ENCODE results near the gene C12orf42. TPM values are rescaled to one million over a fixed set of nuclear protein-coding genes. Genes with fewer than 3 reads are reported as not detected.

Gene C12orf42
- total and polyA plus RNA-seq, 10 of the 15 experiments (the other 5 are each of a cell fraction or from before 2014, with no cell fraction given), result 1.4 to 7.0 (median 2.4) TPM

DNA sequence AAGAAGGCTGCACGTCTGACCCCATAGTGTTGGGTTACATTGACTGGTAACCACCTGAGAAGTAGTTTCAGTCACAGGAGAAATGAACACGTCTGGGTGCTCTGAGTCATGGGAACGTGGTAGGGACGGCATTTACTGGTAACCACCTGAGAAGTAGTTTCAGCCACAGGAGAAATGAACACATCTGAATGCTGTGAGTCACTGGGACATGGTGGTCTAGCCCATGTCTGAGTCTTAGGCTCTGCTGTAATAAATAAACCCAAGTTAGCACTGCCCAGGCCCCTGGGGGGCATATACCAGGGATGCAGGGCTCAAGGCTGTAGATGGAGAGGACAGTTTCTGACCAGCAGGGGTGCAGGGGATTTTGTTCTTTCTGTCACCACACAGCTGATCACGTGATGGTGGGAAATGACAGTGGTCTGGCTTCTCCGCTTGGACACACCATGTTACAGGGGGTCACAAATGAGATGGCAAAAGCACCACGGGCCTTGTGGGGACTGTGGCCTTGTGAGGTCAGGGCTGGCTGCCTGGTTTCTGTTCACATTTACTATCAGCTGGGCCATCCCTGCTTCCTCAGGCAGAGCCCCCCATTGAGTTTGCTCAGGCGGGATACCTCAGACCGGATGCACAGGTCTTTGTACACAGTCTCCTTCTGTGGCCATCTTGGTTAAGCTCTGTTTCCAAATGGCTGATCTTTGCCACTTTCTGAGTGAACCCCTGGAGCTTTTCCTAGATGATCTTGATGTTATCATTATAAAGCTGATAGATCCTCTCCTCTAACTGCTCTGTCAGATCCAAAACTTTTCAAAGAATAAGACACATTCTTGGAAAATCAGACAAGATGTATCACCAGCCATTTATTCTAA is 9.8 kb upstream of the C12orf42 start (continued):
- no peak for TF ChIP-seq KDM1A (IDR thresholded peaks at IDR 0.05; ENCODE audit: borderline replicate concordance)
- TF ChIP-seq, protein P1, sequence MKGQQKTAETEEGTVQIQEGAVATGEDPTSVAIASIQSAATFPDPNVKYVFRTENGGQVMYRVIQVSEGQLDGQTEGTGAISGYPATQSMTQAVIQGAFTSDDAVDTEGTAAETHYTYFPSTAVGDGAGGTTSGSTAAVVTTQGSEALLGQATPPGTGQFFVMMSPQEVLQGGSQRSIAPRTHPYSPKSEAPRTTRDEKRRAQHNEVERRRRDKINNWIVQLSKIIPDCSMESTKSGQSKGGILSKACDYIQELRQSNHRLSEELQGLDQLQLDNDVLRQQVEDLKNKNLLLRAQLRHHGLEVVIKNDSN (IDR thresholded peaks at IDR 0.05; ENCODE audit: borderline replicate concordance, extremely low read length, insufficient read depth, low read depth, low read length), result peak; percentile 83
- TF ChIP-seq TAF1 (IDR thresholded peaks at IDR 0.05; ENCODE audit: borderline replicate concordance, low read depth, low read length), result no peak
- TF ChIP-seq PRDM15 (CRISPR knock-in tag; IDR thresholded peaks at IDR 0.05), result peak; percentile 57; the same call in 1 of the 2 replicates
- peak; percentile 94 for TF ChIP-seq CREM (IDR thresholded peaks at IDR 0.05; ENCODE audit: low read depth)
- TF ChIP-seq GATAD2B (conservative IDR thresholded peaks at IDR 0.05; ENCODE audit: low read depth), result peak; percentile 98
- peak; percentile 77 for TF ChIP-seq SP1 (IDR thresholded peaks at IDR 0.05; ENCODE audit: low read depth, low read length)
- no peak for TF ChIP-seq BRCA1 (IDR thresholded peaks at IDR 0.05; ENCODE audit: low read depth, low read length)
- TF ChIP-seq MEF2B (IDR thresholded peaks at IDR 0.05; ENCODE audit: partially characterized antibody, poor library complexity, severe bottlenecking), result peak; percentile 97
- TF ChIP-seq CHD2 (IDR thresholded peaks at IDR 0.05; ENCODE audit: borderline replicate concordance, low read depth, low read length), result peak; percentile 81; the same call in 1 of the 2 replicates
- peak; percentile 45; the same call in 1 of the 2 replicates for TF ChIP-seq PKNOX1 (IDR thresholded peaks at IDR 0.05)
- TF ChIP-seq DPF2 (IDR thresholded peaks at IDR 0.05), result peak; percentile 99
- no peak for TF ChIP-seq RFX5 (IDR thresholded peaks at IDR 0.05; ENCODE audit: low read depth, low read length)
- TF ChIP-seq, protein P2, sequence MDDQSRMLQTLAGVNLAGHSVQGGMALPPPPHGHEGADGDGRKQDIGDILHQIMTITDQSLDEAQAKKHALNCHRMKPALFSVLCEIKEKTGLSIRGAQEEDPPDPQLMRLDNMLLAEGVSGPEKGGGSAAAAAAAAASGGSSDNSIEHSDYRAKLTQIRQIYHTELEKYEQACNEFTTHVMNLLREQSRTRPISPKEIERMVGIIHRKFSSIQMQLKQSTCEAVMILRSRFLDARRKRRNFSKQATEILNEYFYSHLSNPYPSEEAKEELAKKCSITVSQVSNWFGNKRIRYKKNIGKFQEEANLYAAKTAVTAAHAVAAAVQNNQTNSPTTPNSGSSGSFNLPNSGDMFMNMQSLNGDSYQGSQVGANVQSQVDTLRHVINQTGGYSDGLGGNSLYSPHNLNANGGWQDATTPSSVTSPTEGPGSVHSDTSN (IDR thresholded peaks at IDR 0.05; ENCODE audit: insufficient replicate concordance, low read depth, low read length), result no peak
- TF ChIP-seq, protein P3, sequence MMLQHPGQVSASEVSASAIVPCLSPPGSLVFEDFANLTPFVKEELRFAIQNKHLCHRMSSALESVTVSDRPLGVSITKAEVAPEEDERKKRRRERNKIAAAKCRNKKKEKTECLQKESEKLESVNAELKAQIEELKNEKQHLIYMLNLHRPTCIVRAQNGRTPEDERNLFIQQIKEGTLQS (IDR thresholded peaks at IDR 0.05; ENCODE audit: borderline replicate concordance, extremely low read depth, low read depth, low read length), result no peak
- peak; percentile 93 for TF ChIP-seq TCF12 (IDR thresholded peaks at IDR 0.05; ENCODE audit: low read depth, low read length)
- TF ChIP-seq TCF7 (IDR thresholded peaks at IDR 0.05; ENCODE audit: borderline replicate concordance), result peak; percentile 40; the same call in 1 of the 2 replicates
- peak; percentile 84; the same call in 1 of the 2 replicates for TF ChIP-seq ZNF207 (IDR thresholded peaks at IDR 0.05; ENCODE audit: borderline replicate concordance)
- no peak for TF ChIP-seq EZH2 (IDR thresholded peaks at IDR 0.05; ENCODE audit: borderline replicate concordance, control insufficient read depth, low read depth, low read length)
- TF ChIP-seq ZNF384 (IDR thresholded peaks at IDR 0.05; ENCODE audit: borderline replicate concordance, low read depth, low read length), result no peak

All from GM12878 (cell line).